HG03520 (cell line): ENCODE data around the gene ZFAND3.
"Not testable (repeated sequence)": the region's sequence is repeated elsewhere in the genome, so short reads cannot be mapped to it uniquely, and the experiment has no call there.

Source experiments
- ATAC-seq: cut with Tn5 transposase; IDR thresholded peaks from one replicate; pipeline ENCODE4 v1.9.1; 2021; ENCODE audit warnings: mild to moderate bottlenecking, moderate library complexity; ENCODE audit not compliant: unreplicated experiment

ZFAND3 gene

DNA sequence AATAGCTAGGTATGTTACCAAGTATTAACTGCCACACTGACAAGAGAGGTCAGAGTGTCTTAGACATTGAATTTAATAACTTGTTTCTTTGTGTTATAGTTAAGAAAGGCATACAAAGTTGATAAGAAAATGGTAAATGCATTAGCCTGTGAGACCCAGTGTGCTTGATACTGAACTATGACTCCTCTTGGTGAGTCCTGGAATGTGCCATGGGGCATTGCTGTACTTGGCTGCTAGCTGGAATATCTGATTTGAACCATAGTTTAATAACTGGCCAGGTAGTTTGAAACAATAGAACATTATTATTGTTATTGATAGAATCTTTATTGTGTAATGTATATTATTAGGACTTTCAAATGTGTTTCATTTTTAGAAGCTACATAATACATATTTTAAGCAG is 70.0 kb downstream of the ZFAND3 start:
- no peak for ATAC-seq

DNA sequence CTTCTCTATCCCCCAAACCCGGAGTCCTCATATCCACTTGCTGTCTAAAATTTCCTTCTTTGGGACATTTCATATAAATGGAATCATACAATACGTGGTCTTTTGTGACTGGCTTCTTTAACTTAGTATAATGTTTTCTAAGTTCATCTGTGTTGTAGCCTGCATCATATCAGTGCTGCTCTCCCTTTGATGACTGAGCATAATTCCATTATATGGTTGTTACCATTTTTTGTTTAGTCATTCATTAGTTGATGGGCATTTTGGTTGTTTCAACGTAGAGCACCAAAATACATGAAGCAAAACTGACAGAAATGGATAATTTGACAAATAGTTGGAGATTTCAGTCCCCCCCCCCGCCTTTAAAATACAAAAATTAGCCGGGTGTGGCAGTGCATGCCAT is 71.5 kb downstream of the ZFAND3 start:
- ATAC-seq, result no peak

DNA sequence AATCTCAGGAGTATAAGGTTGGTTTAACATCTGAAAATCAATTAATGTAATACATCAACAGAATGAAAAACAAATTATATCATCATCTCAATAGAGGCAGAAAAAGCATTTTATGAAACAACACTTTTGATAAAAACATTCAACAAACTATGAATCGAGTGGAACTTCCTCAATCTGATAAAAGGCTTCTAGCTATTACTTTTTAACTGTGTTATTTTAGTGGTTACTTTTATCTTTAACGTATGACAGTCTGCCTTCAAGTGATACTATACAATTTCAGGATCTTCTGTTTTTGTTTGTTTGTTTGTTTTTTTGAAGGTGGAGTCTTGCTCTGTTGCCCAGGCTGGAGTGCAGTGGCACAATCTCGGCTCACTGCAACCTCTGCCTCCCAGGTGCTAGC is 73.7 kb downstream of the ZFAND3 start:
- ATAC-seq, result no peak

DNA sequence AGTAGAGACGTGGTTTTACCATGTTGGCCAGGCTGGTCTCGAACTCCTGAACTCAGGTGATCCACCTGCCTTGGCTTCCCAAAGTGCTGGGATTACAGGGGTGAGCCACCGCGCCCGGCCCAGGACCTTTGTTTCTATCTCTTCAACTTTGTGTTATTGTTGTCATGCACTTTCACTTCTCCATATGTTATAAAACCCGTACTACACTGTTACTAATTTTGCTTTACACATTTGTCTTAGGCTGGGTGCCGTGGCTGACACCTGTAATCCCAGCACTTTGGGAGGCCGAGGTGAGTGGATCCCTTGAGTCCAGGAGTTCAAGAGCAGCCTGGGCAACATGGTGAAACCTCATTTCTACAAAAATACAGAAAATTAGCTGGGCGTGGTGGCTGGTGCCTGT is 74.2 kb downstream of the ZFAND3 start:
- not testable (repeated sequence) for ATAC-seq

DNA sequence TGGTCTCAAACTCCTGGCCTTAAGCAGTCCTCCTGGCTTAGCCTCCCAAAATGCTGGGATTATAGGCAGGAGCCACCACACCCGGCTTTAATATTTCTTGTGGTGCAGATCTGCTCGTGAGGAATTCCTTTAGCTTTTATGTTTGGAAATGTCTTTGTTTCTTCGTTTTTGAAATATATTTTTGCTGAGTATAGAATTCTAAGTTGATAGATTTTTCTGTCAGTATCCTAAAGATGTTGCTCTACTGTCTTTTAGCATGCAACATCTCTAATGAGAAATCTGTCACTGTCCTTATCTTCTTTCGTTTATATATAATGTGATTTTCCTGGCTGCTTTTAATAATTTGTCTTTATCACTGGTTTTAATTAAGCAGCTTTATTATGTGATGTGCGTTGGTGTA is 75.1 kb downstream of the ZFAND3 start:
- ATAC-seq, result no peak

DNA sequence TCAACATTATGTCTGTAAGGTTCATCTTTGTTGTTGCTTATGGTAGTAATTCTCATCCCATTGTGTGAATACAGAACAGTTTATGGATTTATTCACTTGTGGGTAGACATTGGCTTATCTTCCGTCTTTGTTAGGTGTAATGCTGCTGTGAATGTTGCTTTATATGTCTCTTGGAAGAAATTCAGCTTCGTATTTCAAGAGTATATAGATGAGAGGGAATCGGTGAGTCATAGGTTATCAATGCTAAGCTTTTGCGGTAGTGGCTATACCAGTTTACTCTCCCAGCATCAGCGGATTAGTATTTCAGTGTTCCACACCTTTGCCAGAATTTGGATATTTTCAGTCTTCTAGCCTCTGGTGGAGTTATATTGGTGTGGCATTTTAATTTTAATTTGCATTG is 77.8 kb downstream of the ZFAND3 start:
- ATAC-seq, result no peak

DNA sequence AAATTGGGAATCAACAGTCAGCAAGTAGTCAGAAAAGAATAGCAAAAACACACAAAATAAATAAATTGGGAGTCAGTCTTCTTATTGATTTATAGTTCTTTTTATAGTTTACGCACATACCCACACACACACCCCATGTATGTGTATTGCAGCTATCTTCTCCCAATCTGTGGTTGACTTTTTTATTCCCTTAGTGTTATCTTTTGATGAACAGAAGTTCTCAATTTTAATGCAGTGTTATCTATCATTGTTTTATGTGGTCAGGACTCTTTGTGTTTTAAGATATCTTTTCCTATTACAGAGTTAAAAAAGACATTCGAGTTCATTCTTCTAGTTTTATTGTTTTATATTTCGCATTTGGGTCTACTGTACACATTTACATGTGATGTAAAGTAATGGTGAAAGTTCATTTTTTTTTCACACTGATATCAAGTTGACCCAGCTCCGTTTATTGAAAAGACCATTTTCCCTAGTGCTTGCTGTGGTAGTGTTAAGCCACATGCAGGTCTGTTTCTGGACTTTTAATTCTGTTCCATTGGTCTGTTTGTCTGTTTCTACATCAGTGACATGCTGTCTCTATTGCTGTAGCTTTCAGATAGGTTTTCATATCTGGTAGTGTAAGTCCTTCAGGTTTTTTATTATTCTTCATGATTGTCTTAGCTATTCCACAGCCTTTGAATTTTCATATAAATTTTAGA is 78.4 kb downstream of the ZFAND3 start:
- no peak for ATAC-seq

DNA sequence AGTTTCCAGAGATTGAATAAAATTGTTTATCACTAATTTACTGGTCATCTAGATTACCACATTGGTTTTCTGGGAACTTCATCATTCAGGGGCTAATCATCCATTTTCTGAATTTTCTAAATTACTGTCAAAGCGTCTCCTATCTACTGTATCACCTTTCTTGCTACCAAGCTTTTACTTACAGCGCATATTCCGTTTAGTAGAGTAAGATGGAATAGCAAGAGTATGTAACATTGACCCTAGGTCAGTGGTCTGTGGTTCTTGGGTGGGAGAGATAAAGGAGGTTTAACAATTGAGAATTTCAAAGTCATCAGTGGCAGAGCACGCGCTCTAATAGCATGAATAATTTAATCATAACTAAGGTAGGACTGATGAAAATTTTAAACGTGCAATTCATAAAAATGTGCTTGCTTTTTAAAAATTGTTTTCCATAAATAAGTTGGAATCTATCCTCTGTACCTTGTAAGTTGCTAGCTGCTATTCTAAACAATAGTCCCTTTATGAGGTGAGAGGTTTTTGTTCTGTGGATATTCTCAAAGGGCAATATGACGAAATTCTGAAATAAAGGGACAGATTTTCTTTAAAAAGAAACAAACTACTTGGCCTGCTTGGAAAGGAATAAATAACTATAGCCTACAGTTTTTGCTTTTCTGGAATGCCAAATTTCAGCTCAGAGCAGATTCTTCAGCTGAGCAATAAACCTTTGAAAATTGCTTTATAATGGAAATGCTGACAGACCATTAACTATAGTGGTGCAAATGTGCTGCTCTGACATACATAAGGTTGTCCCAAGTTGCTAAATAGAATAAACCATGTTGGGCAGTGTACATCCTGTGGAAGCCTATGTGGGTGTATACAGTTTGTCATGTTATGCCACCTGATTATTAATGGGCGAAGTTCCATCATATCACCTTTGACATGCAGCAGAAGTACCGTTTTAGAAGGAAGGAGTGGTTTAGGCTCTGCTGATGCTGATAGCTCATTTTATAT is 84.1 kb downstream of the ZFAND3 start:
- no peak for ATAC-seq

DNA sequence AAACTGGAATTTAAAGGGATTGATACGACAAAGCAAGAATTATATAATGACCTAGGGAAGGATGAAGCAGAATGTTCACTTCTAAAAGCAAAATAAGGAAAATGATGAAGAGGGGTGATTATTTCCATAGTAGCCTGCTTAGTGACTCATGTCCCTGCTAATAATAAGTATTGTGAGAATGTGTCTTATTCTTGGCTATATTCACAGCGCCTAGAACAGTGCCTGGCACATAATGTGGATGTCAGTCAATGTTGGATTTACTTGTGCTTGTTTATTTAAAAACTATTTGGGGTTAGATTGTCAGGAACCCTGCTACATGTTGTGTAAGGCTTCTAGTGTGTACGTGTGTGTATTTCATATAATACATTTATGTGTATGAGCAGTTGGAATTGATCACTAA is 85.1 kb downstream of the ZFAND3 start:
- no peak for ATAC-seq

DNA sequence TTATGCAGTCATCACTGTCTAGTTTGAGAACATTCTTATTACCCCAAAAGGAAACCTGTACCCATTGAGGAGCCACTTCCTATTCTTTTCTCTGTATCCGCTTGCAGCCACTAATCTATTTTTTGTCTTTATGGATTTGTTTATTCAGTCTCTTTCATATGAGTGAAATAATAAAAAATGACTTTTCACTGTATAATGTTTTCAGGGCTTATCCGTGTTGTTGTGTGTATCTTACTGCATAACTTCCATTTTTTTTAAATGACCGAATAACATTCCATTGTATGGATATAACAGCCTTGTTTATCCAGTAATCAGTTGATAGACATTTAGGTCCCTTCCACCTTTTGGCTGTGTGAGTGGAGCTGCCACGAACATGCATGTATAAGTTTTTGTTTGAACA is 86.6 kb downstream of the ZFAND3 start:
- ATAC-seq, result no peak

DNA sequence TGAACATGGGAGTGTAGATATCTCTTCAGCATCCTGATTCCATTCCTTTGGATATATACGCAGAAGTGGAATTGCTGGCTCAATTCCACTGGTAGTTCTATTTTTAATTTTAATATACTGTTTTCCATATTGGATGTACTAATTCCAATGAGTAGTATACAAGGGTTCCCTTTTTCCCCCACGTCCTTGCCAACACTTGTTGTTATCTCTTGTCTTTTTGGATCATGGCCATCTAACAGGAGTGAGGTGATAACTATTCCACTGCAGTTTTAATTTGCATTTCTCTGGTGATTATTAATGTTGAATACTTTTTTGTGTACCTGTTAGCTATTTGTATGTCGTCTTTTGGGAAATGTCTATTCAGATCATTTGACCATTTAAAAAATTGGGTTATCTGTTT is 91.5 kb downstream of the ZFAND3 start:
- no peak for ATAC-seq

DNA sequence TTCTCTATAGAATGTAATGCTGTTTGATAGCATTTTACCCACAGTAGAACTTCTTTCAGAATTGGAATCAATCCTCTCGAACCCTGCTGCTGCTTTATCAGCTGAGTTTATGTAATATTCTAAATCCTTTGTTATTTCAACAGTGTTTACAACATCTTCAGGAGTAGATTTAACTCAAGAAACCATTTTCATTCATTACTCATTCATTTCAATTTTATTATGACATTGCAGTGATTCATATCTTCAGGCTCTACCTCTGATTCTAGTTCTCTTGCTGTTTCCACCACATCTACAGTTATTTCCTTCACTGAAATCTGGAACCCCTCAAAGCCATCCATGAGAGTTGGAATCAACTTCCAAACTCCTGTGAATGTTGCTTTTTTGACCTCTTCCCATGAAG is 93.7 kb downstream of the ZFAND3 start:
- ATAC-seq, result no peak

DNA sequence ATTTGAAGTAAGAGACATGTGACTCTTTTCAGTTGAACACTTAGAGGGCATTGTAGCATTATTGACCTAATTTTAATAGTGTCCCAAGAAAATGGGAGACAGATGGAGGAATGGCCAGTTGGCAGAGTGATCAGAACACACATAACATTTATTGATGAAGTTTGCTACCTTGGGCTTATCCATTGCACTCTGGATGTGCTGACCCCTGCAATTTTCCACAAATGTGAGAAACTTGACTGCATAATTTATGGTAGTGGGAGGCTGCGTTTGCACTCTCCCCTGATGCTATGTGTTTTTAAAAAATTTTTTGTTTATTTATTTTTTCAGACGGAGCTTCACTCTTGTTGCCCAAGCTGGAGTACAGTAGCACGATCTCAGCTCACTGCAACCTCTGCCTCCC is 95.9 kb downstream of the ZFAND3 start:
- ATAC-seq, result no peak

DNA sequence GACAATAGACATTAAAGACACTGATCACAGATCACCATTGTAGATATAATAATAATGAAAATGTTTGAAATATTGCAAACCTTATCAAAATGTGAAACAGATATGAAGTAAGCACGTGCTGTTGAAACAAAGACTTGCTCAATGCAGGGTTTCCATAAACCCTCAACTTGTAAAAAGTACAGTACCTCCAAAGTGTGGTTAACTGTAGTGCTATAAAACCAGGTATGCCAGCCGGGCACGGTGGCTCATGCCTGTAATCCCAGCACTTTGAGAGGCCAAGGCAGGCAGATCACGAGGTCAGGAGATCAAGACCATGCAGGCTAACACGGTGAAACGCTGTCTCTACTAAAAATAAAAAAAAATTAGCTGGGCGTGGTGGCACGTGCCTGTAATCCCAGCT is 96.6 kb downstream of the ZFAND3 start:
- ATAC-seq, result no peak

DNA sequence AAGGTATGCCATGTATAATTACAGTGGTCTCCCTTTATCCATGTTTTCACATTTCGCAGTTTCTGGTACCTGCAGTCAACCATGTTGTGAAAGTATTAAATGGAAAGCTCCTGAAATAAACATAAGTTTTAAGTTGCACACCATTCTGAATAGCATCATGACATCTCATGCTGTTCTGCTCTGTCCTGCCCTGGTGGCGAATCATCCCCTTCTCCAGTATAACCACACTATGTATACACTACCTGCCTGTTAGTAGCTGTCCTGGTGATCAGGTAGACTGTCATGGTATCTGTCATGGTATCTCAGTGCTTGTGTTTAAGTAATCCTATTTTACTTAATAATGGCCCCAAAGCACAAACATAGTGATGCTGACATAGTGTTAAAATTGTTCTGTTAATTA is 97.1 kb downstream of the ZFAND3 start:
- no peak for ATAC-seq

DNA sequence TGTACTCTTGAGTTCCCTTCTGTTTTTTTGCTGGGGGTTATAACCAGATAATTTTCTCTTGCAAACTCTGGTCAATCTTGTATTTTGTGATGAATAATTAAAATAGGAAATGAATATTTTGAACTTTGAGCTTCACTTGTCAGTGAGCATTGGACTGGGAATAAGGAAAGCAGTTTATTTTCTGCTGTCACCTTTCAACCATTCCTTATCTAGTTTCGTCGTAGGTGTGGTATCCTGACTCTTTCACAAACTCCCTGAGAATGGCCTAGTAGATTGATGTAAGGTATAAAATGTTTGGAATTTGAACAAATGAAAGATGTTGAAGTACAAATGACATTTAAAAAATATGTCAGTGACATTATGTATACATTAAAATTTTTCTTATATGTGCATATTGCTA is 98.0 kb downstream of the ZFAND3 start:
- ATAC-seq, result no peak

DNA sequence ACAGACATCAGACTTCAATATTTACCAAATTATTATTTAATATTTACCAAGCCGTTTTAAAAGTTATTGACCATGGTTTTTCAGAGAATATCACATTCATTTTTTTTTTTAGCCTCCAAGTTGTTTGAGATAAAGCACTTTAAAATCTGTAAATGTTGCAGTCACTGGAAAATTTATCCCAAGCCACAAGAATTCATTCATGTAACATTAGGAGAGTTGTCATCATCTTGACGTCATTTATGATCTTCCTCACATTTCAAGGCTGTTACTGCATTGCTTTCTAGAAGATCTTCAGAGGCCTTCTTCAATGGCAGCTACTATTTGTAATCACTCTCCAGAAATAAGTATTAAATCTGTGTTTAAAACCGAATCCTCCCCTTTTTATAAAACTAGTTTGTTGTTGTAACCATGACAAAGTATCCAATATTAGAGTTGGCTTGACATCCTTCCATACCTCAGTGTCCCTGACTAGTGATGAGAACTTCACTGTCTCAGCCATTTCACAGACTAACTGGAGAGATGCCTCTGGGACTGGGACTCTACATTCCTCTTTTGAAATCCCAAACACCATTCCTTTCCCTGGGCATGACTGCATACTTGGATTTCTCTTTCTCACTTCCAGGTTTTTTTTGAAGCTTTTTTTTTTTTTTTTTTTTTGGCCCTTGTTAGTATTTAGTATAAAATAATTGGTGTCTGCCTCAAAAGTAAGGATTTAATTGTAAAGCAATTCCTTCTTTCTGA is 100.1 kb downstream of the ZFAND3 start:
- ATAC-seq, result no peak

DNA sequence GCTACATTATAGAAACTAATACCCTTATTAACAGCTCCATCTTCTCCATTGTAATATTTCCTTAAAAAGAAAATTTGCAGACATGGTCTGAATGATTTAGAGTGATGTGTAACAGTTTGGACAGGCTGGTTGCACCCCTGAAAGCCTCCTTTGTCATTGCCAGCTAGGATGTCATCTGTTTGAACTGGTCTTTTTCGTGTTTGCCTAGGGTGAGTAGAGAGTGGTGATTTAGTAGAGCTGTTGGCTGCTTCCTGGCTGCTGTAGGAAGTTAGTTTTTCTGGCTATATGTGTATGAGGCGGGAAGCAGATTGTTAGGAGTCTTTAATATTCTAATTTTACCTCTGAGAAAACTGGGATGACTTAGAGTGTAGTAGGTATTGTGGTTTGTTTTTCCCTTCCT is 101.1 kb downstream of the ZFAND3 start:
- ATAC-seq, result no peak

DNA sequence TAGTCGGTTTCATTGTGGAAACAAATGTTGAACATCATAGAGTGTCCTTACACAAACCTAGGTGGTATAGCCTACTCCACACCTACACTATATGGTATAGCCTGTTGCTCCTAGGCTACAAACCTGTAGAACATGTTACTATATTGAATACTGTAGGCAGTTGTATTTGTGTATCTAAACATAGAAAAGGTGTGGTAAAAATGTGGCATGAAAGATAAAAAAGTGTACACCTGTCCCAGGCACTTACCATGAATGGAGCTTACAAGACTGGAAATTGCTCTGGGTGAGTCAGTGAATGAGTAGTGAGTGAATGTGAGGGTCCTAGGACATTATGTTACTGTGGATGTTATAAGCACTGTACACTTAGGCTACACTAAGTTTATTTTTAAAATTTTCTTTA is 103.0 kb downstream of the ZFAND3 start:
- ATAC-seq, result no peak

DNA sequence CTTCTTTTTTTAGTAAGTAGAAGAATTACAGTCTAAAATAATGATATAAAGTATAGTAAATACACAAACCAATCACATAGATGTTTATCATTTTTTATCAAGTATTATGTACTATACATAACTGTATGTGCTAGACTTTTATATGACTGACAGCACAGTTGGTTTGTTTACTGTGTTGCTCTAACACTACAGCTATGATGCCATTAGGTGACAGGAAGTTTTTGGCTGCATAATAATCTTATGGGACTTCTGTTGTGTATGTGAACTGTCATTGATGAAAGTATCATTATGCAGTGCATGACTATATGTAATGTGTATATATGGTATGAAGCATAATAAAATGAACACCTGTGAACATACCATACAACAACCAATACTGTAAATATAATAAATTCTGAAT is 104.0 kb downstream of the ZFAND3 start:
- no peak for ATAC-seq

DNA sequence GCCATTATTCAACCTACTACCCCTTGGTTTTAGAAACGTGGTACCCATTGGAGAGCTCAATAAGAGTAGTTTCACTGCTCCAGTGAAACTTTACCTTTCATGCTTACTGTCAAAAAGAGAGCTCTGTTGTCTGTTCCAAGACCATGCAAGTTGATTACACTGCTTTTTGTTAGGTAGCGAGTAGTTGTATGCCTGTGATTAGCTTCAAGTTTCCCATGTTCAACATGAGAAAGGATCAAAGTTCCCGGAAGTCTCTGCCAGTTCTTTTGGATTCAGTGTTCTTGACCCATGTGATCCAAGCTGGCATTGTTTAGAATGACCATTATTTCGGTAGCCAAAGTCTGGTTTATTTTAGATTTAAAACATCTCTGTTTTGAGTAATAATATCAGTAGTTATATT is 107.1 kb downstream of the ZFAND3 start:
- ATAC-seq, result no peak

DNA sequence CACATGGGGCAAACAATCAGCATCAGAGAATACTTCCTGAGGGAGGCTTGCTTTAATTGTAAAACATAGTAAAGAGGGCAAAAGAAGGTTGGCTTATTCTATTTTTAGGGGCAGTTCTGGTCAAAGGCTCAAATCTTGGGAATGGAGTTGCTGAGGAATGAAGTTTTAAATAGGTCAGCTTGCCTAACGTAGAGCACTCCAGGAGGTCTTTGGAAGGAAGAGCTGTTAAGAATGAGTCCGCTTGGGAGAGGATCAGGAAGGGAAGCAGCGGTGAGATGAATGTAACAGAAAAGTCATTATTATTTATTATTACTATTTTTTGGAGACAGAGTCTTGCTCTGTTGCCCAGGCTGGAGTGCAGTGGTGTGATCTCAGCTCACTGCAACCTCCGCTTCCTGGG is 108.7 kb downstream of the ZFAND3 start:
- no peak for ATAC-seq
